Ascending aorta (tissue), 2 donors: ENCODE results near the gene FBXW10B. TPM values are rescaled to one million over a fixed set of nuclear protein-coding genes. Genes with fewer than 3 reads are reported as not detected.
"Not testable (repeated sequence)": the region's sequence is repeated elsewhere in the genome, so short reads cannot be mapped to it uniquely, and the experiment has no call there.

ENCODE experiments used
- DNase-seq, 2 donors: peaks; one replicate each; pipeline ENCODE4 v3.0.0-alpha.2; 2019; ENCODE audit warnings: low spot score in 2 of 2
- H3K27ac ChIP-seq, 2 donors: fragments of 200-600 bp; sonication (generic); one replicate each; pipeline ENCODE4 v1.5.1; 2016 to 2017; ENCODE audit warnings: mild to moderate bottlenecking in 1 of 2
- H3K27me3 ChIP-seq: fragments of 200-600 bp; sonication (generic); one replicate; pipeline ENCODE4 v1.5.1; 2017
- H3K36me3 ChIP-seq, 2 donors: fragments of 200-600 bp; sonication (generic); one replicate each; pipeline ENCODE4 v1.5.1; 2016
- H3K4me1 ChIP-seq, 2 donors: fragments of 200-600 bp; sonication (generic); one replicate each; pipeline ENCODE4 v1.5.1; 2016 to 2017; ENCODE audit warnings: mild to moderate bottlenecking in 1 of 2
- H3K4me3 ChIP-seq, 2 donors: fragments of 200-600 bp; sonication (generic); one replicate each; pipeline ENCODE4 v1.5.1; 2016 to 2017; ENCODE audit warnings: mild to moderate bottlenecking in 1 of 2
- H3K9me3 ChIP-seq, 2 donors: fragments of 200-600 bp; sonication (generic); one replicate each; pipeline ENCODE4 v1.5.1; 2016
- intact Hi-C: fragments of 100-400 bp; cut with DNase I; formaldehyde crosslinking; loops from one replicate; pipeline ENCODE4 v1.15.1; 2023
- total RNA-seq: library from RNA; depleted of rRNA; stranded (reverse); fragments of >200 nt; gene quantifications from one replicate; pipeline ENCODE4 v1.1.0, GENCODE V29; 2016

The FBXW10B gene
- total RNA-seq, 1 donor from 2014 or later, result not detected

DNA sequence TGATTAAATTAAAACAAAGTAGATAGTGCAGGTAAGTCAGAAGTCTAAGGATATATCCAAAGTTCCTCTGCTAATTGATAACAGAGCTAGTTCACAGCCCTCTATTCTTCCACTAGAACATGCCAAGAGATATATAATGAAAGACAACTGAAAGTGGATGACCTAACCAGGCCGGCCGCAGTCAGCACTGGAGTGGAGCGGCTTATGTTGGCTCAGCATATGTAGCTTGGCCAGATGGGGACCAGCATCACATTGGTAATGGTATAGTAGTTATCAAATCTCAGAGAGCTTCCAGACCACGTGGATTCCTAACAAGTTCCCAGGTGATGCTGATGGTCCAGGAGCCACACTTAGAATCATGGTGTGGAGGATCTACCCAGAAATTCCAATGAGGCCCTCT, 38.0 kb downstream of the FBXW10B start:
- H3K4me1 ChIP-seq, H3K9me3 ChIP-seq, DNase-seq, H3K4me3 ChIP-seq, intact Hi-C loops, H3K27ac ChIP-seq, H3K27me3 ChIP-seq, H3K36me3 ChIP-seq: not testable (repeated sequence)

DNA sequence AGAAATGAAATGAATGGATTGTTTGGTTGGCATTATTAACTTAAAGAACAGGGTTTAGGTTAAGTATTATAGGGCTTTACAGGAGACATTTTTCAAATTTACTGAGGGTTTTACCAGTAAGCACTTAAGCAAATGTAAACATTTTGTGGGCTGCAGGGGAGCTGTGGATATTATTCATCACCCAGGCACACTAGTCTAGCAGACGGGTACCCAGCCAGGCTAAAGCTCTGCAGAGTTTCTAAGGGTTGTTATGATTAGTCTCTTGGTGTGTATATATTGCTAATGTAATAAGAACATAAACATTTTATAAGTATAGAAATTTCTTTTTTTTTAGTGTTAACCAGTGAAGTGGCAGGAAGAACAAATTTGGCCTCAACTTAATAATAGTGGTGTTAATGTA, 42.7 kb downstream of the FBXW10B start:
- H3K9me3 ChIP-seq, H3K27ac ChIP-seq, H3K4me1 ChIP-seq, intact Hi-C loops, DNase-seq, H3K36me3 ChIP-seq, H3K27me3 ChIP-seq, H3K4me3 ChIP-seq: not testable (repeated sequence)

DNA sequence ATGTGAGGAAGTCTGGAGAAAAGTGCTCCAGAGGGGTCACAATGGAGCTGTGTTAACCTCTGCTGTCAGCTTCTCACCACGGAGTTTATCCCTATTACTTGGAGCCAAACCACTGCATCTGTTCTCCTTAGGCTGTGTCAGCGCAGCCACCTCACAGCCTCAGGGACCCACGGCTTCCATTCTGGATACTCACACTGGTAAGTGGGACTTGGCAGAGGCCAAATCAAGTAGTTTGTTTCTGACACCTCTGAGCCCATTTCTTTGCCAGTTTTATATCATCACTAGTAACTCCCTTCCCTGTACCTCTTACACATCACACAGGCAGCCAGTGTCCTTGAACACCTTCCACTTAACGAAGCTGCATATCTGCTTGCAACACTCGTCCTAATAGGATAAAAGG, 44.8 kb downstream of the FBXW10B start:
- H3K4me3 ChIP-seq, H3K36me3 ChIP-seq, H3K27me3 ChIP-seq, H3K4me1 ChIP-seq, H3K27ac ChIP-seq, intact Hi-C loops, H3K9me3 ChIP-seq, DNase-seq: not testable (repeated sequence)

DNA sequence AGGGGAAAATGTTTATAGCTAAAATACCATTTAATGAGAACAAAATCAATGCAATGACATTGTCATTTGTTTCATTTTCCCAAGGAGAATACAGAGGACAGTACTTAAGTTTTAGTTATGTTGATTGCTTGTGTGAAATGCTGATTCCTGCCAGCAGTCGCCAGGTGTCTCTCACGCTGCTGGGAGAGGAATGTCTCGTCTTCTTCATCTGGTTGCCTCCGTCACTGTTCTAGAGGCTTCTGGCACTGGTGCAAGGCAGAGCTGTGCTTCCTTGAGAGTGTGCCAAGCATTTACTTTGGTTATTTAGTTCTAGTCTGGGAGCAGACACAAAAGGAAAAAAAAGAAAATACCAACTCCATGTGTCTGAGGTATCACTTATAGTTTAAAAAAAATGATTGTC, 45.6 kb downstream of the FBXW10B start:
- H3K9me3 ChIP-seq, H3K27ac ChIP-seq: not testable (repeated sequence)

More for the DNA sequence above, 45.6 kb downstream of the FBXW10B start:
- intact Hi-C loops, H3K36me3 ChIP-seq, DNase-seq, H3K27me3 ChIP-seq, H3K4me1 ChIP-seq, H3K4me3 ChIP-seq: not testable (repeated sequence)

Other genes with a start within 250 kb of the FBXW10B start
- gene CDRT4, start 152.1 kb downstream of the FBXW10B start, total RNA-seq, result 3.7 TPM
- 5.5 TPM for gene TVP23C, start 56.2 kb downstream of the FBXW10B start, total RNA-seq
- 22.0 TPM for gene TRIM16, start 64.6 kb upstream of the FBXW10B start, total RNA-seq
- 42.3 TPM for gene ZNF286A, start 80.0 kb upstream of the FBXW10B start, total RNA-seq
- gene TBC1D26, start 112.6 kb upstream of the FBXW10B start, total RNA-seq, result not detected